ENCODE data around the gene LCN2. TPM values are rescaled to one million over a fixed set of nuclear protein-coding genes. Genes with fewer than 3 reads are reported as not detected.
"Not testable (repeated sequence)": the region's sequence is repeated elsewhere in the genome, so short reads cannot be mapped to it uniquely, and the experiment has no call there.

The LCN2 gene
- total RNA-seq, 2 donors from 2014 or later: 0.38 TPM; not detected in 1

DNA sequence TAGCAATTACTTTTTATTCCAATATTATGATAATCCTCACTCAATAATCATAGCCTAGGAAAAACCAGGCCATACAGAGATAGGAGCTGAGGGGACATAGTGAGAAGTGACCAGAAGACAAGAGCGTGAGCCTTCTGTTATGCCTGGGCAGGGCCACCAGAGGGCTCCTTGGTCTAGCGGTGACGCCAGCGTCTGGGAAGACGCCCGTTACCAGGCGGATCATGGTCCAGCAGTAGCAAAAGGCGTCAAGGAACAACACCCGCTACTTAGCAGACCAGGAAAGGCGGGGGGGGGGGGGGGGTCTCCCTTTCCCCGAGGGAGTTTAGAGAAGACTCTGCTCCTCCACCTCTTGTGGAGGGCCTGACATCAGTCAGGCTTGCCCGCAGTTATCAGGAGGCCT, 32.2 kb downstream of the LCN2 start:
- DNase-seq: peak; percentile 70
- intact Hi-C loops (cut with DNase I); ATAC-seq: not testable (repeated sequence)

DNA sequence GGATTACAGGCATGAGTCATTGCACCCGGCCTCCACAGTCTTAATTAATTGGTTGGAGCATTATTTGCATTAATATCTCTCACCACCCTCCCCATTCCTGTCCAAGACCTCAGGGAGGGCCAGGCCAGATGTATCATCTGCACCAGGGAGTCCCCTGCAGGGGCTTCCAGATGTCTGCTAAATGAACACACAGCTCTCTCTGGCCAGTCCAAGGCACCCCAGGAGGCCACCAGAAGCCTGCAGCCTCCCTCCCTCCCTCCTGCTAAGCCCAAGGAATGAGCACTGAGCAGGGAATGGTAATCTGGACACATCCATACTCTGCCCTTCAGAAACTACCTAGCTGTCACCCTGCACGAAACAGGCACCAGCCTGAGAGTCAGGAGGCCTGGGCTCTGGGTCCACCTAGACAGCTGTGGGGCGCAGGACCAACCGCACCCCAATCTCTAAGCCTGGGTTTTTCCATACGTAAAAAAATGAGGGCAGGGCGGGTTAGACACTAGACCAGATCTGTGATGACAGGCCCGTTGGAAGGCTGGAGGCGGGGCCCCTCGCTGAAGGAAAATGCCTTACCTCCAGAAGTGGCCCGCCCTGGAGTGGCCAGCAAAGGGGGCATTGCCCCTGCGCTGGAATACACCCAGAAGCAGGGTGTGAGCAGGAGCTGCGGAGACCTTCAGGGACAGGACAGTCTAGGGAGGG, 33.8 kb downstream of the LCN2 start:
- ATAC-seq: no peak
- intact Hi-C loops (cut with DNase I): no loop called here
- no peak for DNase-seq

DNA sequence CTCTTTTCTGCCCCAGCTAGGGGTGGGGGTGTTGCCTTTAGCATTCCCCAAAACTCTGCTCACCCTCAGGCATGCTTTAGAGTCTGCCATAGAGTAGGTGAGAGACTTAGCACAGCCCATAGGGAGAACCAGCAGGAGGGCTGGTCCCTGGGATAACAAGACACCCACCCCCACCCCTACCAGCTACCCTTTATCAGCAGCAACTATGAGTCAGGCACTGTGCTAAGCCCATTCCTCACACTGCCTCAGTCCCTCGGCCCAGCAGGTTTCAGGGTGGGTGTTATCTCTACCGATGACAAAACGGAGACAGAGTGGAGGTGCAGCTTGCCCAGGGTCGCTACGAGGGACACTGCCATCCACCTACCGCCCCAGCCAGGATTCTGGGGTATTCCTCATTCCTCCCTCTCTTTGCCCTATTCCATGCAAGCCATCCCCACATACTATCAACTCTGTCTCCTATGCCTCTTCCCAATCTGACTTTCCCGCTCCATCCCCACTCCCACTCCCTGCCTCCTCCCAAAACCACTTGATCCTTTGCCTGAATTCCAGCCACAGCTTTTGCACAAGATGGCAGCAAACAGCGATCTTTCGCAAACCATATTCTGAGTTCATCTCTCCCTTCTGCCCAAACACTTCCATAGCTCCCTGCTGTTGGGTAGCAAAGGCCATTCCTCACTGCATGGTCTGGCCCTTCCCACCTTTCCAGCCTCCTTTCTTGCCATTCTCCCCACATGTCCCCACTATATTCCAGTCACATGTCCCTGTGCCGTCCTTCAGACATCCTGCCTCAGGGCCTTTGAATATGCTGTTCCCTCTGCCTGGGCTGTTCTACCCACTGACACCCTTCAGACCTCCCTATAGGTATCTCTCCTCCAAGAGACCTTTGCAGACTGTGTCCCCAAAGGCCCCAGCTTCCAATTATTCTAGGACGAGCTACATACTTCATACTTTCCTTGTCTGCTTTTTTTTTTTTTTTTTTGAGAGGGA, 37.0 kb downstream of the LCN2 start:
- DNase-seq (no peak), ATAC-seq (no peak)
- intact Hi-C loops (cut with DNase I): no loop called here

DNA sequence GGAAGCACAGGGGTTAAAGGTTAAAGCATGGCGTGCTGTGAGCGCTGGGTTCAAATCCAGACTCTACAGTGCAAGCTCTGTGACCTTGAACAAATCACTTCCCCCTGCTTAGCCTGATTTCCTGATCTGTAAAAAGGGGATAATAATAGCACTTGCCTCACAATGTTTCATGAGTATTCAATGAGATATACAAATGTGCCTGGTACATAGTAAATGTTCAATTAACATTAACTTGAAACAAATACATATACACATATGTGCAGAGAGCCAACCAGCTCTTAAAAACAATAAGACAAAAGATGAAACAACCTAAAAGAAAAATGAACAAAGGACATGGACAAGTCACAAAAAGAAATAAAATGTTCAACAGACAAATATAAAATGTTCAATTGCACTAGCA, 38.1 kb downstream of the LCN2 start:
- no peak for ATAC-seq
- intact Hi-C loops (cut with DNase I): no loop called here
- no peak for DNase-seq

DNA sequence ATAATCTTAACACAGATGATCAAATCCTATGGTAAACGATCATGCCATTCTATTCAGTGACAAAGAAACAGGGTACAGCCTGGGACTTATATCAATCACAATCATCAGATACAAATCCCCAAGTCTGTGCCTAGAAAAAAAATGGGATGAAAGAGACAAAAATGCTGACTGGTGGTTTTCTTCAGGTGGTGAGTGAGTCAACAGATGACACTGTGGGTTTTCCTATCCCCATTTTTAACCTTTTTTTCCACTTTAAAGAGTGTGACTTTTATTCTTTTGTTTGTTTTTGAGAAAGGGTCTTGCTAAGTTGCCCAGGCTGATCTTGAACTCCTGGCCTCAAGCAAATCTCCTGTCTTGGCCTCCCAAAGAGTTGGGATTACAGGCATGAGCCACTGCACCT, 39.0 kb downstream of the LCN2 start:
- DNase-seq: no peak
- intact Hi-C loops (cut with DNase I): no loop called here
- no peak for ATAC-seq

DNA sequence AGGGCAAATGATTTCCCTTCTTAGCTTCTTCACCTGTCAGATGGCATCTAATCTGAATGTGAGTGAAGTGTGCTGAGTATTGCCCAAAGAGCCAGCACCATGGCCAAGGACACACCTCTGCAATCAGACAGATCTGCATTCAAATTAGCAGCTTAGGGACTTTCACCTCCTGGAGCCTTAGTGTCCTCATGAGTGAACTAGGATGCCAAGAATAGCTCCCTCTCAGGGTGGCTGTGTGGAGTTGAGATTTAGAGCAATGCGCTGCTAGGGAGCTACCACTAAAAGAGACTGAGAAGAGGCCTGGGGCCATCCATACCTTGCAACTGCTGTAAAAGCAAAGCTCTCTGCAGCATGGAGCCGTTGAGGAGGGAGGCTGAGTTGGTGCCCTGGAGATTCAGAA, 40.8 kb downstream of the LCN2 start:
- ATAC-seq (no peak), DNase-seq (no peak)
- intact Hi-C loops (cut with DNase I): no loop called here

DNA sequence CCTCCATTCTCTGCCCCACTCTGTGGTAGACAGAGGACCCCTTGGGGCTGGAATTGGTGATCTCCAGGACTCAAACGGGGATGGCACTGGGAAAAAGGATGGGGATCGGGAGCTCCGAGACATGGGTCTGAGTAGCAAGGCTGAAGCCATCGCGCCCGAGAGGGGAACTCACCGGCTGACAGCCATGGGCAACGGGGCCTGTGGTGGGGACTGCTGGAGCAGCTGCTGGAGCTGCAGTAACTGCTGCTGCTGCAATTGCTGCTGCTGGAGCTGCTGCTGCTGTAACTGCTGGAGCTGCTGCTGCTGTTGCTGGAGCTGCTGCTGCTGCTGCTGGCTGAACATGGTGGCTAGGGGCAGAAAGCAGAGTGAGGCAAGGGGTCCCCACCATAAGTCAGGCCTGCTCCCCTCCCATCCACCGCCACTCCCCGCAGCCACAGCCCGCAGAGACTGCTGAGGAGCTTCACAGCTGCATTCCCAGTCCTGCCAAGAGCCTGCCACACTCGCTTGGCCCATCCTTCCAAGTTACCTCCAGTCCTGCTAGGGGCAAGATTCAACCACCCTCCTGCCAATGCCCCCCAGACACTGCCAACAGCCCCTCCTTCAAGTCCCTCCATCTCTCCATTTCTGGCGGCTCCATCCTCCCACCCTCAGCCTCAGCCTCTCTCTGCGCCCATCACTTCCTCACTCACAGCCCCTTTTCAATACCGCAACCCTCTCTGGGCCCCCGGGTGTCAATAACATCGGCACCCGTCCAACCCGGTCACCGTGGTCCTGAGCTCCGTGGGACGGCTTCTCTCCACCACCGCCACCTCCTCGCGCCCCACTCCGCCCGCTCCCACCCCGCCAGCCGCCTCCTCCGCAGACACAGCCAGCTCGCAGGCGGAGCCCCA, 41.5 kb downstream of the LCN2 start:
- intact Hi-C loops (cut with DNase I): no loop called here
- no peak for DNase-seq
- ATAC-seq: peak in 1 of 2 donors; percentile 39

DNA sequence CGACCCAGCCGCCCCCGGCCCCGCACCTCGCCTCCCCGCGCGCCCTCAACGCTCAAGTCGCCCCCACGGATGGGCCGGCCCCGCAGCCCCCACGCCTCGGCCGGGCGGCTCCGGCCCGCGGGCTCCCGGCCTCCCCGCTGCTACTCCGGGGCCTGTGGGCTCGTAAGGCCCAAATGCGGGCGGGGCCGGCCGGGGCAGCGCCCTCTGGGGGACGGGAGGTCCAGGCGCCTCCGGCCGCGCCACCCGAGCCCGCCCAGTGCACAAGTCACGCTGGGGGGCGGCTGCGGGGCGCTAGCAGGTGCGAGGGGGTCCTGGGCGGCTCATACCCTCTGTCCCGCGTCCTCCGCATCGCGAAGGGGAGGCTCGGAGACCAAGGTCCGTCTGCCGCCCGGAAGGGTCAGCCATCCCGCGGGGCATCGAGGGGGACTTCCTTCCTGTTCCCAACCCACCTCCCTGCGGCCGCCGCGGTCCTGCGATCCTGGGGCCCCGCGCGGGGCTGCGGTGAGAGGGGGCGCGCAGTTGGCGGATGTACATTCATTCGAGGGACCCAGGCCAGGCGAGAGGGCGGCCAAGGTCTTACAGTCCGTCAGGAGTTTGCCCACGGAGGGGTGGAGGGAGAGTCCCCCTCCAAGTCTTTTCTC, 42.3 kb downstream of the LCN2 start, which contains the start of gene CIZ1:
TSS of gene CIZ1 (minus strand) at position 167 of the 641 bp plus-strand sequence. CDS start 715 bp downstream, outside the sequence.
- intact Hi-C loops (cut with DNase I): no loop called here
- DNase-seq: peak; percentile 86
- peak; percentile 90 to 97 for ATAC-seq

DNA sequence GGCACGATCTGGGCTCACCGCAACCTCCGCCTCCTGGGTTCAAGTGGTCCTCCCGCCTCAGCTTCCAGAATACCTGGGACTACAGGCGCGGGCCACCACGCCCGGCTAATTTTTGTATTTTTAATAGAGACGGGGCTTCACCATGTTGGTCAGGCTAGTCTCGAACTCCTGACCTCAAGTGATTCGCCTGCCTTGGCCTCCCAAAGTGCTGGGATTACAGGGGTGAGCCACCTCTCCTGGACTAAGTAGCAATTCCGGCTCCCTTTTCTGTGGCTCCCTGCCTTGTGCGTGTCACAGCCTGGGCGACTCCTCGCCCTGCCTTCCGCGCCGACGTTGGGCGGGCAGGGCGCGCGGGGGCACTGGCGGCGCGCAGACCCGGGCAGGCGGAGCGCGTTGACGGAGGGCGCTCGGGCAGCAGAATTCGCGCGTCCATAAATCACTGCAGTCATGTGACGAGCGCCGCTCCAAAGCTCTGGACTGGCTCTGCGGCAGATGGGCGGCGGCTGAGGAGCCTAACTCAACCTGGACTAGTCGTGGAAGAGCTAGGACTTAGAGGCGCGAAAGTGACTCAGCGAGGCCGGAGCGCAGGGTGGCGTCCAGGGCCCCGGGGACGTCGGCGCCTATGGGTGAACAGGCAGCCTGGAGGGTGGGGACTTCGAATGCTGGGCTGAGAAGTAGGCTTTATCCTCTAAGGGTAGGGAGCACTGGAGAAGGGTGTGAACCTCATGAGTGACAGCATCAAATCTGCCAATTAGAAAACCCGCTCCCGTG, 43.5 kb downstream of the LCN2 start:
- intact Hi-C loops (cut with DNase I): no loop called here
- DNase-seq (peak; percentile 81), ATAC-seq (peak; percentile 53 to 88)

DNA sequence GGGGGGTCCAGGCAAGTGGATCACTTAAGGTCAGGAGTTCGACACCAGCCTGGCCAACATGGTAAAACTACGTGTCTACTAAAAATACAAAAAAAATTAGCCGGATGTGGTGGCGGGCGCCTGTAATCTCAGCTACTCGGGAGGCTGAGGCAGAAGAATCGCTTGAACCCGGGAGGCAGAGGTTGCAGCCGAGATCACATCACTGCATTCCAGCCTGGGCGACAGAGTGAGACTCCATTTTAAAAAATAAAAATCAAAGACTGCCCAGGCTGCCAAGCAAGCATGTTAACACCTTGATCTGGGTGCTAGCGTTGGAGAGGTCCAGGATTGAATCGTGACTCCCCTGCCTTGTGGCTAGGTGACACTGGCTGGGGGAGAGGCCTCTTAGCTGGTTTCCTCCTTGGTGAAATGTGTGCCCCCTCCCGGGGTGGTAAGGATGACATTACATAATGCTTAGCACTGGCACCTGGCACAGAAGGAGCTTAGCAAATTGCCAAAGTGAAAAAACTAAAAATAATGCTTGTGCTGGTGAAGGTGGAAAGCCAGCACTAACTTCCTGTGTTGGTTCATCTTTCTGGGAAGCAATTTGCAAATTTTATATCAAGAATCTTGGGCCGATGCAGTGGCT, 44.3 kb downstream of the LCN2 start:
- no peak for ATAC-seq
- intact Hi-C loops (cut with DNase I): no loop called here
- DNase-seq: no peak

DNA sequence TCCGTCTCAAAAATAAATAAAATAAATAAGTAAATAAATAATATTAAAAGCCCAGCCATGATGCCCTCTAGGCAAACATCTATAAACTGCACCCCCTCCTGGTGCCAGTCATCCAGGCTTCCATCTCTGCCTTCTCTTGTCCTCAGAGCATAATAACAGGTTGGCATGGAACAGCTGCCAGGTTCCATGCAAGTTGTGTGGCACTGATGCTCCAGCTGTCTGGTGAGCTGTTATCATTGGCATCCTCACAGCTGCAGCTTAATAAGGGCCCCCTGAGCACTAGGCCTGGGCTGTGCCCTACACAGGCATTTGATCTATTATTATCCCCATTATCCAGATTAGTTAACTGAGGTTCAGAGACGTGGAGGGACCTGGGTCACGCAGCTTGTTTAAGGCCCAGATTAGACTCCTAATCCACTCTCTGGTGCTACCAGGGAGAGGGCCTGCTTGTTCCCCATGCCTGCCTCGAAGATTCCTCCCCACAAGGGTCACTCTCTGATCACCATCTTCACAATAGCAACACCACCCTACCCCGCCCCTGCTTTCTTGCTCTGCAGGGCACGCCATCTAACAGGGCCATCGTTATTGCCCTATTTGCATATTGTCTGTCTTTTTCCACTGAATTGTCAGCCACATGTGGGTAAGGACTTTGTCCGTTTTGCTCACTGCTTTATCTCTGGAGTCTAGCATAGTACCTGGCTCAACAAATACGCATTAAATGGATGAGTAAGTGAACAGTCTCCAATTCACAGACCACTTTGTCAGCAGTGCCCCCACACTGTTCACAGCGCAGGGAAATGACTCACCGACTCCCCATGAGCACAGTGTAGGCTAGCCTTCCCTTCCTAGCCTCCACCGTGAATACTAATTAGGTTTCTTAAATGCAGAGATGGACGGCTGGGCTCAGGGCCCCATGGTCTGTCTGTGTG, 52.5 kb downstream of the LCN2 start:
- intact Hi-C loops (cut with DNase I): no loop called here
- ATAC-seq: no peak
- no peak for DNase-seq

DNA sequence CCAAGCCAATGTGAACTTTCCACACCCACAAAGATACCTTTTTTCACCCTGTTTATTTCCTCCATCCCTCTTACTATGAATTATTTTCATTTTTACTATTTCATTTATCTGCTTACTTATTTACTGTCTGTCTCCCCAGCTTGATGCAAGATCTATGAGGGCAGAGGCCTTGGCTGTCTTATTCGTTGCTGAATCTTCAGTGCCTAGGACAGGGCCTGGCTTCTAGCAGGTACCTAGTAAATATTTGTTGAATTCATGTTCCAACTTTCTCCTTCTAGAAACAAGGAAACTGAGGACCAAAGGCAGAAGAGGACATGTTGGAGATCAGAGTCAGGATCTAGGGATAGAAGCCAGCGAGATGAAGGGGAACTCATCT, 53.4 kb downstream of the LCN2 start:
- ATAC-seq (no peak), DNase-seq (no peak)
- intact Hi-C loops (cut with DNase I): no loop called here

Other genes starting within 250 kb of the LCN2 start
- 10 to 100 TPM; 56.7 to 71.7 TPM for gene ST6GALNAC6, start 249.8 kb upstream of the LCN2 start, total RNA-seq
- 10 to 100 TPM; 35.8 to 49.9 TPM for gene ST6GALNAC4, start 232.4 kb upstream of the LCN2 start, total RNA-seq
- under 1 TPM; 0.50 to 0.99 TPM for gene PIP5KL1, start 218.7 kb upstream of the LCN2 start, total RNA-seq
- gene DPM2, start 211.6 kb upstream of the LCN2 start, total RNA-seq: 10 to 100 TPM; 14.7 to 18.3 TPM
- 10 to 100 TPM; 24.9 to 27.3 TPM for gene EEIG1, start 168.5 kb upstream of the LCN2 start, total RNA-seq
- 1 to 10 TPM; 5.8 to 6.1 TPM for gene NAIF1, start 82.1 kb upstream of the LCN2 start, total RNA-seq
- 10 to 100 TPM; 13.7 to 29.8 TPM for gene SLC25A25, start 81.2 kb upstream of the LCN2 start, total RNA-seq
- 100 to 1,000 TPM; 111 to 155 TPM for gene PTGES2, start 21.7 kb upstream of the LCN2 start, total RNA-seq
- gene BBLN, start 10.8 kb downstream of the LCN2 start, total RNA-seq: 10 to 100 TPM; 45.3 to 46.2 TPM
- 10 to 100 TPM; 67.1 to 68.5 TPM for gene CIZ1, start 42.1 kb downstream of the LCN2 start, total RNA-seq
- 10 to 100 TPM; 11.3 to 14.0 TPM for gene DNM1, start 53.9 kb downstream of the LCN2 start, total RNA-seq
- gene GOLGA2, start 126.6 kb downstream of the LCN2 start, total RNA-seq: 100 to 1,000 TPM in 1 of 2 donors, 10 to 100 TPM in 1; 85.6 to 113 TPM
- gene SWI5, start 126.8 kb downstream of the LCN2 start, total RNA-seq: 10 to 100 TPM; 17.2 to 18.4 TPM
- 10 to 100 TPM; 23.0 to 26.6 TPM for gene TRUB2, start 173.0 kb downstream of the LCN2 start, total RNA-seq
- 10 to 100 TPM; 21.2 to 27.7 TPM for gene COQ4, start 173.4 kb downstream of the LCN2 start, total RNA-seq
- gene SLC27A4, start 191.1 kb downstream of the LCN2 start, total RNA-seq: 10 to 100 TPM; 17.6 to 21.7 TPM
- gene URM1, start 221.9 kb downstream of the LCN2 start, total RNA-seq: 10 to 100 TPM; 49.8 to 58.0 TPM

Data from left cardiac atrium (tissue), 4 donors.